HG03064 (cell line): ENCODE data around the gene GCLM.
"Not testable (repeated sequence)": the region's sequence is repeated elsewhere in the genome, so short reads cannot be mapped to it uniquely, and the experiment has no call there.

Experiments
- ATAC-seq: cut with Tn5 transposase; IDR thresholded peaks from one replicate; pipeline ENCODE4 v1.9.1; 2021; ENCODE audit warnings: low read depth; ENCODE audit not compliant: unreplicated experiment

GCLM gene

GRCh38 chr1:93899543-93900207 lies 9.6 kb downstream of the GCLM start:
- ATAC-seq: no peak

DNA sequence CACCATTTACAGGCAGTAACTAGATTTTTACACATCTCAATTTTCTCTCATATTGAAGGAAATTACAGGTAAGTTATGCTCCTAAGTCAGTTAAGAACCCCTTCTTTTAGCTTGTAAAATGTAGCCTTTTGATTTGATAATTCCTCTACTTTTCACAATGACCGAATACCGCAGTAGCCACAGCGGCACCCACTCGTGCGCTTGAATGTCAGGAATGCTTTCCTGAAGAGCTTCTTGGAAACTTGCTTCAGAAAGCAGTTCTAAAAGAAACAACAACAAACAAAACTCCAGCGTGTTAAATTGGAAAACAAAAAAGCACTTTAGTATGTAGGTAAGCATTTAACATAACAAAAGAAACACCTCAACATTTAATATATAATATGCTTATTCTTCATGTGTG lies 20.3 kb downstream of the GCLM start:
- no peak for ATAC-seq

- ATAC-seq: no peak
Measured at GRCh38 chr1:93882269-93882668, 27.0 kb downstream of the GCLM start.

- no peak for ATAC-seq
Measured at GRCh38 chr1:93880731-93881130, 28.5 kb downstream of the GCLM start.

DNA sequence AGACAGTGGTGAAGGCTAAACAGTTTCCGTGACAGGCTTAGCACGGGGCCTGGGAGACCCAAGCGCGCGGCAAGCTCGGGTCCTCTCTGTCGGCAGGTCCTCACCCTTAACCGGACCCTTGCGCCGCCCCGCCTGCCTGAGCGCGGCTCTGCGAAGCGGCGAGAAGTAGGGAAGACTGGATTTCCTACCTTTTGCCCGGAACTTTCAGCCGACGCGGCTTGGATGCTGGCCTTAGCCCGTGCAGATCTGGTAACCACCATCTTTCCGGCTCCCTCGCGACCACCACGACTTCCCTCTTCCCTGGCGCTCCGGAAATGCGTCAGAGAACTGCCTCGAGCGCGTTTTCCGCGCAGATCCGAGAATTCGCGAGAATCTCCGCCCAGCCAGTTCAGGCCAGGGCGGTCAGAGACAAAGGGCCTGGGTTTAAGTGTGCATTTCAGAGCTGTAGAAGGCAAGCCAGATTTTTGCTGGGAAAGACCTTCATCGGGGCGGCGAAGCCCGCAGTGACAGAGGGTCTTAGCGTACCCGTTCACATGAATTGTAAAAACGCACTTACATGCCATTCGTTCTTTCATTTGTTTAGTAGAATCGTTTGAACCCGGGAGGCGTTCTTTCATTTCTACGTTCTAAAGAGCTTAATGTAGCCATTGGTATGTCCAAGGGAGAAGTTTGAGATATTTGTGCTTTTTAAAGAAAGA lies 30.2 kb downstream of the GCLM start, which contains the start of gene DNTTIP2:
Gene DNTTIP2 (minus strand): TSS at position 318 of the 698 bp plus-strand sequence. CDS start 58 bp downstream, at position 260.
- peak; percentile 93 for ATAC-seq

GRCh38 chr1:93878501-93878888 lies 30.7 kb downstream of the GCLM start:
- ATAC-seq: peak; percentile 60

DNA sequence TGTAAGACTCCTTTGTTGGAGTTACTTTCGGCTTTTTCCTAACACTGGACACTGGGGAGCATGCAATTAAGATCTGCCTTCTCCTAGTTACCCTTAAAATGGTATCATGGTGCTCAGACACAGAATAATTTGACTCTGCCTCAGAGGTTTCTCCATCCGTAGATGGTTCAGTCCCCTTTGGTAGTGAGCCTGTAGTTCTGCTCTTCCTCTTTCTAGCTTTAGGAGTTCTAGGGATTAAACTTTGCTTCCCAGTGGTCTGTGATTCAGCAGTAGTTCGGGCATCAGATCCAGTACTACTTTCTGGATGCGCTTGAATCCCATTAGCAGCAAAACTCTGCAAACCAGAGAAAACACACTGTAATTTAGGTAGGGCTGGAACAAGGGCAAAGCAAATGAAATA lies 31.7 kb downstream of the GCLM start:
- no peak for ATAC-seq

DNA sequence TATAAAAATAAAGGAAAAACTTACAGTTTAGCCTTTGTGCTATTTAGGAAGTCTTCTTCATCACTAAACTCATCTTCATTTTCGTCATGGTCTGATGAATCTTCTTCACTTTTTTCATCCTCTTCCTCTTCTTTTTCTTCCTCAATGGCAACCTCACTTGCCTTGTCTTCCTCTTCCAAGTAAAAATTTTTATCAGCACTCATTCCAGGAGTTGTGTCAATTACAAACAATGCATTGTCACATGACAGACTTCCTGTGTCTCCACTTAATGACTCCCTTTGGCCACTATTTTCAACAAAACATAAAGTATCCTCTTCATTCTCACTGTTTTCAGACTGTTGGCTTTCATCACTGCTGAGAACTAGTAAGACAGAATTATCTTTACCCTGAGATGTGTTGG lies 33.0 kb downstream of the GCLM start:
- ATAC-seq: no peak

DNA sequence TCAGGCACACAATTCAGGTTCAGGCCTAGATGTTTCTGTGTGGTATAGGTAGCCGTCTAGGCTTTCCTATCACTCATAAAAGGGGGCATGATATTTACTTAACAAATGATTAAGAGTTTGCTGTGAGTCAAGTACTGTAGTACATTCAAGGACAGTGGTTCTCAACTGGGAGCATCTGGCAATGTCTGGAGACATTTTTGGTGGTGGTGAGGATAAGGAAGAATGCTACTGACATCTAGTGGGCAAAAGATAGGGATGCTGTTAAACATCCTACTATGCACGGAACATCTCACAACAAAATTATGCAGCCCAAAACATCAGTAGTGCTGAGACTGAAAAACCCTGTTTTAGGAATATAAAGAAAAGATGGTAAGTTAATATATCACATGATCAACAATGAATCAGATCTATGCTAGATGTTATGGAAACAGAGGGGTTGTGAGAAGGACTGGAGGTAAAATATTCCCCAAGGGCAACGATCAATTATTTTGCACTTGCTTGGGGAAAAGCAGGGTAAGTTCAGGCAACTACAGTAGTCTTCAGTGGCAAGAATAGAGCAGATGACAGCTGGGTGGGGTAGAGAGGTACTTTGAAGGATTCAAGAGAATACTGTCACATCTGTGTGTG lies 35.1 kb downstream of the GCLM start:
- ATAC-seq: no peak

DNA sequence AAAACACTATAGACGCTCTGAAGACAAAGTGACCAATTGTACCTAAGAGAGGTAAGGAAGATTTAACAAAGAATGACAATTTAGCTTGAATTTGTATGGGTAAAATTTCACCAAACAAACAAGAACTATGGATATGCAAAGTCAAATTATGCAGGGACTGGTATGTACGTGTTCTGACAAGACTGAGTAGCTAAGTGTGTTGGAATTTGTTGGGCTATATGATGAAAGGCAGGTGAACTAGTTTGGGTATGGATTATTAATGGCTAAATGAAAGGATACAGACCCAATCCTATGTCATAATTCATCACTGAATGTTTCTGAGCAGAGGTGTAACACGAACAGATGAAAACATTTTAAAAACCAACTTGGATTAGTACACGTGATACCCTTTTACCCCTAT lies 37.9 kb downstream of the GCLM start:
- ATAC-seq: no peak

DNA sequence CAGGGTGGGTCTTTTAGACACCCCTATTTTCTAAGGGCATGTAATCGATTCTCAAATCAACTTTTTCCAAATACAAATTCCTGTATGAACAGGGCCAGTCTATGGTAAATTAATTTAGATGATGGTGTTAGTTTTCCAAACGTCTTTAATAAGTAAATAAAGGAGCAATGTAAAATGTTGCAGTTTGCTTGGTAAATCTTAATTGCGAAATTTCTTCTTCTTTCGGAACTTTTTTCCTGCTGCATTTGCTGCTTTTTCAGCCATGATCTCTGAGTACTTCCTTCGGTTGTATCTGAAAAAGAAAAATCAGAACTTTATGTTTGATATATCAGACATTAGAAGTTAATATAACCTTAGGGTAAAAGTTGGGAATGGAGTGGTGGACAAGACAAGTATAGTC lies 39.6 kb downstream of the GCLM start:
- ATAC-seq: no peak

- ATAC-seq: not testable (repeated sequence)
Measured at GRCh38 chr1:93868492-93868891, 40.7 kb downstream of the GCLM start.

DNA sequence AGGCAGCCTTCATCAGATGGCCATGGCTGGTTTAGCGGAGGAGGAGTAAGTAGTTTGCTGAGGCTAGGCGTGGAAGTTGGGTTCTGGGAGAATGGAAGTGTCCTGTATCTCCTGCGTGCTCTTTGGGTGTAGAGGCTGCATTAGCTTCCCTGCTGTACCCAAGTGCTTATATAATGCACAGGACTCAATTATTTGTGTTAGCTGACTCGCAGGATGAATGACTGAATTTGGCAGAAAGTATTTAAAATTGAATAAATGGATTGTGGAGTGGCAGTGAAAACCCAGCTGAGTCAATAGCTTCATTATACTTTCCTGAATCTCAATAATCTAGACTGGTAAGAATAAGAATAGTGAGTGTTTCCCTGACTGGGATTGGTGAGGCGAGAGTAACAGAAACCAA lies 44.0 kb downstream of the GCLM start:
- ATAC-seq: no peak

DNA sequence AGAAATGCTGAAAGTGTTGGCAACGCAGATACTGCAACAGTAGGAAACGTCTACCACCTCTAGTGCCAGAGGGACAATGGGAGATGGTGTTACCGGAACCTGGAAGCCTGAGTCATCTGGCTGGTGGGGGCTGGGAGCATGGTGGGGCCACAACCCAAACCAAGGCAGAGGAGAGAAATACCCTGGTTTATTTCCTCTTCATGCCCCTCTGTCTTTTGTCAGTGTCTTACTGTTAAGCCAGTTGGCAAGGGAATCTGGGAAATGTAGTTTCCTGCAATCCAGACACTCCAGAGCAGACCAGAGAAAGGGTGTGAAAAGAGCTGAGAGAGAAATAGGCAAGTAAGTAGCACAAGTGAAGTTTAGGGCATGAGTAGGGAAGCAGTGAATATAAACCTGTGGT lies 45.1 kb downstream of the GCLM start:
- ATAC-seq: no peak

DNA sequence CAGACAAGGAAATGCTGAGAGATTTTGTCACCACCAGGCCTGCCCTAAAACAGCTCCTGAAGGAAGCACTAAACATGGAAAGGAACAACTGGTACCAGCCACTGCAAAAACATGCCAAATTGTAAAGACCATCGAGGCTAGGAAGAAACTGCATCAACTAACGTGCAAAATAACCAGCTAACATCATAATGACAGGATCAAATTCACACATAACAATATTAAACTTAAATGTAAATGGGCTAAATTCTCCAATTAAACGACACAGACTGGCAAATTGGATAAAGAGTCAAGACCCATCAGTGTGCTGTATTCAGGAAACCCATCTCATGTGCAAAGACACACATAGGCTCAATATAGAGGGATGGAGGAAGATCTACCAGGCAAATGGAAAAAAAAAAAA lies 51.6 kb downstream of the GCLM start:
- ATAC-seq: not testable (repeated sequence)

DNA sequence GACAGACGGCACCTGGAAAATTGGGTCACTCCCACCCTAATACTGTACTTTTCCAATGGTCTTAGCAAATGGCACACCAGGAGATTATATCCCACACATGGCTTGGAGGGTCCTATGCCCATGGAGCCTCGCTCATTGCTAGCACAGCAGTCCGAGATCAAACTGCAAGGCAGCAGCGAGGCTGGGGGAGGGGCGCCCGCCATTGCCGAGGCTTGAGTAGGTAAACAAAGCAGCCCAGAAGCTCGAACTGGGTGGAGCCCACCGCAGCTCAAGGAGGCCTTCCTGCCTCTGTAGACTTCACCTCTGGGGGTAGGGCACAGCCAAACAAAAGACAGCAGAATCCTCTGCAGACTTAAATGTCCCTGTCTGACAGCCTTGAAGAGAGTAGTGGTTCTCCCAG lies 53.2 kb downstream of the GCLM start:
- not testable (repeated sequence) for ATAC-seq

- ATAC-seq: no peak
Measured at GRCh38 chr1:93853940-93854339, 55.3 kb downstream of the GCLM start.

DNA sequence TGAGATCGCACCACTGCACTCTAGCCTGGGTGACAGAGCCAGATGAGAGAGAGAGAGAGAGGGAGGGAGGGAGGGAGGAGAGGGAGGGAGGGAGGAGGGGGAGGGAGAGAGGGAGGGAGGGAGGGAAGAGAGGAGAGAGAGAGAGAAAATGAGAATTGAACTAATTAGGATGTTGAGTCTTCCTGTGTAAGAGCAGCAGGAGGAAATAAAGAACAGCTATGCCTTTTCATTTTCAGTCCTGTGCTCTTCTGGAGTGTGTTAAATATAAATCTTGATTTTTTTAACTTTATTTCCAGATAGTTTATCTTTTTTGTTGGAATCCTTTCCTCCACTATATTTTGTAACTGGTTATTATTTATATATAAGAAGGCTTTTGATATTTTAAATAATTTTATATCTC lies 57.4 kb downstream of the GCLM start:
- no peak for ATAC-seq

DNA sequence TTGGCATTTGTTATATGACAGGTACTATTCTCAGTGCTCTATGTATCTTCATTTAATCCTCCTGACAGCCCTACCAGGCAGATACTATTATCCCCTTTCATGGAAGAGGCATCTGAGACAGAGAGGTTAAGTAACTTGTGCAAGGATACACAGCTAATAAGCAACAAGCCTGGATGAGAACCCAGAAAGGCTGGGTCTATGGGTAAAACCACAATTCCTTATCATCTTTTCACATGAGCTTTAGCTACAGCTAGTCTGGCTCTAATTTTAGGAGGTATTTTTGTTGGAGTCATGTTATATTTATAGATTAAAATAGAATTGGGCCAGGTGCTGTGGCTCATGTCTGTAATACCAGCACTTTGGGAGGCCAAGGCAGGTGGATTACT lies 57.9 kb downstream of the GCLM start:
- no peak for ATAC-seq

DNA sequence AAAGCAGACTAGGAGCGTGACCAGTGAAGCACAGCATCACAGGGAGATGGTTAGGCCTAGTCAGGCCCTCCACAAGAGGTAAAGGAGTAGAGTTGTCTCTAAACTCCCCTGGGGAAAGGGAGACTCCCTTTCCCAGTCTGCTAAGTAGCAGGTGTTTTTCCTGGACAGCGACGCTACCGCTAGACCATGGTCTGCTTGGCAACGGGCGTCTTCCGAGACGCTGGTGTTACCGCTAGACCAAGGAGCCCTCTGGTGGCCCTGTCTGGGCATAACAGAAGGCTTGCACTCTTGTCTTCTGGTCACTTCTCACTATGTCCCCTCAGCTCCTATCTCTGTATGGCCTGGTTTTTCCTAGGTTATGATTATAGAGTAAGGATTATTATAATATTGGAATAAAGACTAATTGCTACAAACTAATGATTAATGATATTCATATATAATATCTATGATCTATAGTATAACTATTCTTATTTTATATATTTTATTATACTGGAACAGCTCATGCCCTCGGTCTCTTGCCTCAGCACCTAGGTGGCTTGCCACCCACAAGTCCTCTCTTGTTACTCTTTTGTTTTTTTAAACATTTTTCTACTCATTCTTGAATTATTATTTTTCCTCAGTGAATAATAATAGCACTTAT lies 58.4 kb downstream of the GCLM start:
- ATAC-seq: not testable (repeated sequence)

DNA sequence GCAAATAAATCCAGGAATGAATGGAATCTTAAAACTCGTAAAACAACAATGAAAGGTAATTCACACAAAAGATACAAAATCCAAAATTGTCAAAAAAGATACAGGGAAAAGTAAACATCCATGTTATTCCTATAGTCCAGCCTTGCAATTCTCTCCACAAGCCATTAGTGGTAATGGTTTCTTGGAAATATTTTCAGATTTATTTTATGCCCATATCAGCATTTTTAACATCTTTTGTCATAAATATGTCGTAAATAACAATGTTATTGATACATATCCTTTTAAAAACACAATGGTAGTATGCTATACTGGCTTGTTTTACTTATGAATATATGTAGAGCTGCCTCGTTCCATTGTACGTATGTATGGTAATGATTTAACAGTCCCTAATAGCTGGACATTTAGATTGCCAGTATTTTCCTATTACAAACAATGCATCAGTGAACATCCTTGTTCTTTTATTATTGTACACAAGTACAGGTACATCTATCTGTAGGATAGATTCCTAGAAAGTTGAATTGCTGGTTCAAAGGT lies 60.8 kb downstream of the GCLM start:
- ATAC-seq: no peak
